Small intestine (tissue), 7 donors: ENCODE results near the gene SH3BGRL2. TPM values are rescaled to one million over a fixed set of nuclear protein-coding genes. Genes with fewer than 3 reads are reported as not detected.
A peak's percentile ranks its signal among the peaks of the same experiment; 100 is the strongest.

Experiments
- DNase-seq, 2 donors: peaks; one replicate each; pipeline versions ENCODE4 v3.0.0 to v3.0.0-alpha.2; 2013
- FAIRE-seq: peaks from 2 replicates; lab custom pipeline; 2012; peaks lifted over from hg19 to GRCh38; lab: Jason Lieb, UNC
- H3K27ac ChIP-seq, 3 donors: one replicate each; pipeline ENCODE4 v1.5.1; 2013; ENCODE audit warnings: low read length in 2 of 3, mild to moderate bottlenecking in 2 of 3, control low read depth in 1 of 3, inconsistent platforms in 1 of 3, low read depth in 1 of 3, moderate library complexity in 1 of 3
- H3K27me3 ChIP-seq, 3 donors: one replicate each; pipeline ENCODE4 v1.6.1; 2013; ENCODE audit warnings: low read length in 3 of 3, inconsistent platforms in 1 of 3; ENCODE audit not compliant: control insufficient read depth in 3 of 3, insufficient read depth in 3 of 3
- H3K36me3 ChIP-seq, 3 donors: one replicate each; pipeline ENCODE4 v1.6.1; 2013; ENCODE audit warnings: low read length in 3 of 3, inconsistent platforms in 1 of 3, low read depth in 1 of 3, mild to moderate bottlenecking in 1 of 3, moderate library complexity in 1 of 3; ENCODE audit not compliant: control insufficient read depth in 3 of 3, insufficient read depth in 2 of 3
- H3K4me1 ChIP-seq, 3 donors: one replicate each; pipeline ENCODE4 v1.6.1; 2013; ENCODE audit warnings: low read length in 2 of 3, inconsistent platforms in 1 of 3, low read depth in 1 of 3, mild to moderate bottlenecking in 1 of 3, moderate library complexity in 1 of 3; ENCODE audit not compliant: control insufficient read depth in 3 of 3, insufficient read depth in 2 of 3
- H3K4me3 ChIP-seq, 3 donors: one replicate each; pipeline ENCODE4 v1.5.1; 2013; ENCODE audit warnings: low read length in 3 of 3, control low read depth in 1 of 3, inconsistent platforms in 1 of 3, low read depth in 1 of 3, mild to moderate bottlenecking in 1 of 3, moderate library complexity in 1 of 3
- H3K9me3 ChIP-seq, 2 donors: one replicate each; pipeline ENCODE4 v1.6.1; 2013; ENCODE audit warnings: low read depth in 1 of 2, low read length in 1 of 2; ENCODE audit not compliant: control insufficient read depth in 2 of 2, insufficient read depth in 1 of 2
- WGBS, 3 donors: extraction: QIAGEN DNeasy Blood & Tissue Kit; methylation state at CpG; one replicate each; pipeline ENCODE4 v1.1.7; 2013; 5-methylcytosine and 5-hydroxymethylcytosine counted together
- polyA plus RNA-seq, 4 donors: library from polyadenylated mRNA; stranded (reverse) in 3 of 4; unstranded in 1 of 4; fragments of 200-250 nt in 3 of 4; fragments of 120-200 nt in 1 of 4; gene quantifications; one replicate each; pipeline versions ENCODE4 v1.2.1 to v1.2.3, GENCODE V29; 2013
- donor health status: healthy with polysubstance abuse.
- donor health status: control.
- donor health status: control.
- donor health status: Bipolar disorder and iron deficiency.
- donor health status: healthy.

The SH3BGRL2 gene
- polyA plus RNA-seq, 4 donors = 31.9 to 54.6 (median 38.7) TPM

- FAIRE-seq (no peak), DNase-seq (peak; percentile 75 to 82)
- Histone ChIP-seq H3K27ac (peak overlapping the region in 1 of 3 donors; percentile 56), H3K4me1 (peaks cover 0 to 43% (median 2%) of the 10 kb centered on the region in 3 donors), H3K4me3 (no peak overlapping the region), H3K36me3 (no peaks in the 10 kb centered on the region), H3K27me3 (no peaks in the 10 kb centered on the region), H3K9me3 (peaks cover 0 to 4% of the 10 kb centered on the region in 2 donors)
- WGBS, 3 donors = 34 to 56% (median 41%) methylated on average over 3 of the region's 3 CpGs
Observed at GRCh38 chr6:79608334-79609224, 22.6 kb upstream of the SH3BGRL2 start.

- H3K27ac ChIP-seq = peak overlapping the region in 1 of 3 donors; percentile 32
- WGBS, 3 donors = 41 to 64% (median 57%) methylated on average over 3 of the region's 3 CpGs
- H3K27me3 ChIP-seq = no peaks in the 10 kb centered on the region
- FAIRE-seq (no peak), DNase-seq (no peak)
- no peaks in the 10 kb centered on the region for H3K36me3 ChIP-seq
- peaks cover 0 to 41% (median 2%) of the 10 kb centered on the region in 3 donors for H3K4me1 ChIP-seq
- peaks cover 0 to 4% of the 10 kb centered on the region in 2 donors for H3K9me3 ChIP-seq
- no peak overlapping the region for H3K4me3 ChIP-seq
Observed at GRCh38 chr6:79609225-79609595, 21.9 kb upstream of the SH3BGRL2 start.

- peaks cover 0 to 4% of the 10 kb centered on the region in 2 donors for H3K9me3 ChIP-seq
- H3K4me3 ChIP-seq = no peak overlapping the region
- FAIRE-seq (no peak), DNase-seq (peak in 1 of 2 donors; percentile 32)
- no peaks in the 10 kb centered on the region for H3K27me3 ChIP-seq
- peaks cover 0 to 41% (median 2%) of the 10 kb centered on the region in 3 donors for H3K4me1 ChIP-seq
- no peaks in the 10 kb centered on the region for H3K36me3 ChIP-seq
- WGBS, 3 donors = 30 to 61% (median 34%) methylated on average over 5 of the region's 5 CpGs
- H3K27ac ChIP-seq = peak overlapping the region in 1 of 3 donors; percentile 14
Observed at GRCh38 chr6:79610306-79611009, 20.7 kb upstream of the SH3BGRL2 start.

- 85 to 87% (median 87%) methylated on average over 2 of the region's 2 CpGs for WGBS, 3 donors
- no peak overlapping the region for H3K4me3 ChIP-seq
- H3K27ac ChIP-seq = no peak overlapping the region
- FAIRE-seq = no peak
- no peaks in the 10 kb centered on the region for H3K9me3 ChIP-seq
- no peaks in the 10 kb centered on the region for H3K36me3 ChIP-seq
- DNase-seq = no peak
- peaks cover 0 to 36% (median 2%) of the 10 kb centered on the region in 3 donors for H3K4me1 ChIP-seq
- H3K27me3 ChIP-seq = no peaks in the 10 kb centered on the region
Observed at GRCh38 chr6:79612457-79612856, 18.7 kb upstream of the SH3BGRL2 start.

- 50 to 69% (median 58%) methylated on average over 2 of the region's 2 CpGs for WGBS, 3 donors
- FAIRE-seq = no peak
- no peak overlapping the region for H3K4me3 ChIP-seq
- no peaks in the 10 kb centered on the region for H3K36me3 ChIP-seq
- DNase-seq = no peak
- H3K9me3 ChIP-seq = no peaks in the 10 kb centered on the region
- no peaks in the 10 kb centered on the region for H3K27me3 ChIP-seq
- H3K27ac ChIP-seq = no peak overlapping the region
- H3K4me1 ChIP-seq = peaks cover 0 to 33% (median 2%) of the 10 kb centered on the region in 3 donors
Observed at GRCh38 chr6:79612918-79613317, 18.2 kb upstream of the SH3BGRL2 start.

- no peaks in the 10 kb centered on the region for H3K9me3 ChIP-seq
- FAIRE-seq (no peak), DNase-seq (no peak)
- H3K27ac ChIP-seq = no peak overlapping the region
- H3K4me1 ChIP-seq = peaks cover 0 to 23% (median 0%) of the 10 kb centered on the region in 3 donors
- 78 to 84% (median 83%) methylated on average over 6 of the region's 6 CpGs for WGBS, 3 donors
- H3K27me3 ChIP-seq = no peaks in the 10 kb centered on the region
- H3K4me3 ChIP-seq = no peak overlapping the region
- no peaks in the 10 kb centered on the region for H3K36me3 ChIP-seq
Observed at GRCh38 chr6:79613912-79614311, 17.2 kb upstream of the SH3BGRL2 start.

GRCh38 chr6:79614326-79615305 is 16.5 kb upstream of the SH3BGRL2 start:
- Histone ChIP-seq H3K27ac (no peak overlapping the region), H3K4me1 (peaks cover 0 to 17% (median 0%) of the 10 kb centered on the region in 3 donors), H3K4me3 (no peak overlapping the region), H3K27me3 (no peaks in the 10 kb centered on the region), H3K36me3 (no peaks in the 10 kb centered on the region), H3K9me3 (no peaks in the 10 kb centered on the region)
- DNase-seq (no peak), FAIRE-seq (no peak)
- WGBS, 3 donors = 69 to 80% (median 78%) methylated on average over 7 of the region's 7 CpGs
